AG04450 (cell line): ENCODE results near the gene CEMIP2. TPM values are rescaled to one million over a fixed set of nuclear protein-coding genes. Genes with fewer than 3 reads are reported as not detected.
"Not testable (repeated sequence)": the region's sequence is repeated elsewhere in the genome, so short reads cannot be mapped to it uniquely, and the experiment has no call there.

Source experiments
- CTCF ChIA-PET: fragments of 300-600, 350-600 bp; formaldehyde crosslinking; extraction: SDS; loops from one replicate; lab custom pipeline; 2022; ENCODE audit warnings: antibody characterized with exemption, inconsistent platforms; lab: Charles Lee
- POLR2A ChIA-PET: fragments of 350-600 bp; formaldehyde crosslinking; extraction: SDS; loops from one replicate; lab custom pipeline; 2021; ENCODE audit warnings: antibody characterized with exemption, inconsistent platforms; lab: Yijun Ruan, JAX
- DNase-seq: peaks from one replicate; pipeline ENCODE4 v3.0.0-alpha.2; 2011; ENCODE audit warnings: low read depth, low spot score
- H3K27ac ChIP-seq: one replicate; pipeline ENCODE4 v1.5.1; 2012; ENCODE audit warnings: low read depth, low read length, control low read depth
- H3K27me3 ChIP-seq: one replicate; pipeline ENCODE4 v1.6.0; 2012; ENCODE audit warnings: low read length; ENCODE audit not compliant: control insufficient read depth, insufficient read depth
- H3K4me3 ChIP-seq: 2 replicates; pipeline ENCODE4 v1.5.1; 2011; ENCODE audit warnings: mild to moderate bottlenecking, low read depth, low read length, control low read depth
- H3K9me3 ChIP-seq: 2 replicates; pipeline ENCODE4 v1.5.1; 2012; ENCODE audit warnings: low read length; ENCODE audit not compliant: control insufficient read depth, insufficient read depth
- CTCF ChIP-seq: IDR thresholded peaks from 2 replicates; pipeline ENCODE4 v1.5.1; 2011; ENCODE audit warnings: low read depth, low read length, control low read depth, inconsistent platforms
- polyA plus RNA-seq: library from polyadenylated mRNA; depleted of rRNA; stranded (reverse); fragments of >200 nt; gene quantifications from 2 replicates; pipeline ENCODE4 v1.2.3, GENCODE V29; 2011

The CEMIP2 gene
- polyA plus RNA-seq, 1 experiment = 54.4 TPM

GRCh38 chr9:71692337-71692736 lies 76.0 kb downstream of the CEMIP2 start:
- ChIA-PET POLR2A (no interaction called here), CTCF (interaction anchor here (1.0 kb wide), 1 partner anchor 88 kb away, joined by 4 read pairs; no protein-coding TSS in a partner anchor)
- Histone ChIP-seq H3K4me3 (no peak overlapping the region), H3K27me3 (no peaks in the 10 kb centered on the region), H3K27ac (no peak overlapping the region), H3K9me3 (no peaks in the 10 kb centered on the region)
- no peak for DNase-seq
- TF ChIP-seq CTCF = no peak

- H3K27me3 ChIP-seq, H3K4me3 ChIP-seq, H3K27ac ChIP-seq, DNase-seq, H3K9me3 ChIP-seq, POLR2A ChIA-PET: not testable (repeated sequence)
- CTCF ChIA-PET = interaction anchor here (0.5 to 1.9 kb wide), 5 partner anchors 12 to 1331 kb away, joined by 3 to 5 read pairs (median 5); no protein-coding TSS in a partner anchor
Measured at GRCh38 chr9:71691576-71691975, 76.7 kb downstream of the CEMIP2 start.

- DNase-seq = no peak
- H3K4me3 ChIP-seq = no peak overlapping the region
- POLR2A ChIA-PET = no interaction called here
- no peak for TF ChIP-seq CTCF
- no peaks in the 10 kb centered on the region for H3K27me3 ChIP-seq
- no peak overlapping the region for H3K27ac ChIP-seq
- CTCF ChIA-PET = interaction anchor here (0.5 to 1.9 kb wide), 2 partner anchors 86 to 590 kb away, joined by 4 to 5 read pairs; no protein-coding TSS in a partner anchor
- H3K9me3 ChIP-seq = no peaks in the 10 kb centered on the region
Measured at GRCh38 chr9:71690689-71691435, 77.5 kb downstream of the CEMIP2 start.

- CTCF ChIA-PET = interaction anchor here (0.7 to 1.9 kb wide), 2 partner anchors 12 to 86 kb away, joined by 3 to 5 read pairs; no protein-coding TSS in a partner anchor
- POLR2A ChIA-PET = no interaction called here
- DNase-seq = no peak
Measured at GRCh38 chr9:71690063-71690688, 78.1 kb downstream of the CEMIP2 start.

GRCh38 chr9:71687676-71688075 lies 80.6 kb downstream of the CEMIP2 start:
- ChIA-PET POLR2A (no interaction called here), CTCF (interaction anchor here (1.0 kb wide), 1 partner anchor 132 kb away, joined by 4 read pairs; no protein-coding TSS in a partner anchor)
- no peak overlapping the region for H3K27ac ChIP-seq
- no peaks in the 10 kb centered on the region for H3K27me3 ChIP-seq
- DNase-seq = no peak
- TF ChIP-seq CTCF = no peak
- no peaks in the 10 kb centered on the region for H3K9me3 ChIP-seq
- no peak overlapping the region for H3K4me3 ChIP-seq

More at GRCh38 chr9:71690063-71690688, 78.1 kb downstream of the CEMIP2 start:
- Histone ChIP-seq H3K27ac (no peak overlapping the region), H3K4me3 (no peak overlapping the region), H3K27me3 (no peaks in the 10 kb centered on the region), H3K9me3 (no peaks in the 10 kb centered on the region)
- no peak for TF ChIP-seq CTCF
